ENCODE data around the gene TMSB10.

TMSB10 gene

DNA sequence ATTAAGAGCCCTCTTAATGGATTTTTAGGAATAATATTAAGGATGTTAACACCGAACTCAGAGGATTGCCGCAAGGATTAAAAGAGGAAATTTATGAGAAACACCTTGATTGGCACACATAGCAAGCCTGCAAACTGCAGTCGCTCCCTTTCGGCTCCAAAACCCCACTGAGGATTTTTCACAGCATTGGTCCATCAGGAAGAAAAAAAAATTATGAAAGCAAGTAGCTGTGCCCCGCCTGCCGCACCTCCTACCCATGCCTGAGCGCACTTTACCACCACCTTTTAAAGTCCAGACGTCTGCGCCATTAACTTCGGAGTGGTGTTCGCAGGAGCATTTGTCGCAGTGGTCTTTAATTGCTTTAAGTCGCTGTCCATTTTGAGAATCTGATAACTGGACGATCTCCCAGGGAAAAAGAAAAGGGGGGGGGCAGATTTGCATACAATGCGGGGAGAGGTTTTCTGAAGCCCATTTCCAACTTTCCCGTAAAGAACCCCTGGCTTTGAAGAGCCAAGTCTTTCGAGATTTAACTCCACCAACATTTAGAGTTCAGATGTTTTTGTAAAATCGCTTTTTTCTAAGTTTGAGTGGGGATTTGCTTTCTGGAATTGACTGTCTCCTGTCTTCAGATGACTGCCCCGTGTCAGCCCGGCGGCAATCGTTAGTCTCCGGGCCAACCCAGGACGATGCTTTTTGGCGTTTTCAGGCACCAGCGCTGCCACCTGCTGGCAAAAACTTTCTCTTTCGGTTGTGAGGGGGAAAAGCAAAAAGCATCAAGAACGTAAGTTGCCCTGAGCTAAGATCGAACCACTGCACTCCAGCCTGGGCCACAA lies 23.7 kb upstream of the TMSB10 start:
- no peak overlapping the region for H3K27ac ChIP-seq
- TF ChIP-seq CTCF (IDR thresholded peaks at IDR 0.05; ENCODE audit: low read depth, low read length) = peak; percentile 72
- H3K27me3 ChIP-seq (ENCODE audit: insufficient read depth, low read depth, severe bottlenecking) = peaks cover 17% of the 10 kb centered on the region
- no peaks in the 10 kb centered on the region for H3K9me3 ChIP-seq (ENCODE audit: severe bottlenecking)
- H3K4me3 ChIP-seq (ENCODE audit: low read depth, low read length) = peak overlapping the region; percentile 63
- no peaks in the 10 kb centered on the region for H3K36me3 ChIP-seq
- peak; percentile 79 for DNase-seq

DNA sequence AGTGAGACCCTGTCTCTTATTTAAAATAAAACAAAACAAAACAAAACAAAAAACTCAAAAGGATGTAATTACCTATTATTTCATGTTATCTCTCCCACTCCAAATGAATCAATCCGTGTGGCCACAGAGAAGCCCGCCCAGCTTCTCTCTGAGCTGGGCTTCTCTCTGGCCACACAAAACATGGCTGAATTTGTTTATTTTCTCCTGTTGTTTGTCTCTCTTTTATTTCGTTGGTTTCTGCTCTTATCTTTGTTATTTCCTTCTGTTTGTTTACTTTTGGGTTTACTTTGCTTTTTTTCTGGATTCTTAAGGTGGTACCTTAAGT lies 23.1 kb upstream of the TMSB10 start:
- TF ChIP-seq CTCF (IDR thresholded peaks at IDR 0.05; ENCODE audit: low read depth, low read length) = no peak
- Histone ChIP-seq H3K27me3 (ENCODE audit: insufficient read depth, low read depth, severe bottlenecking) (peaks cover 17% of the 10 kb centered on the region), H3K9me3 (ENCODE audit: severe bottlenecking) (no peaks in the 10 kb centered on the region), H3K4me3 (ENCODE audit: low read depth, low read length) (peak overlapping the region; percentile 63), H3K27ac (no peak overlapping the region), H3K36me3 (no peaks in the 10 kb centered on the region)
- DNase-seq = no peak

GRCh38 chr2:84882775-84883550 lies 22.5 kb upstream of the TMSB10 start:
- no peak for DNase-seq
- H3K27ac ChIP-seq = no peak overlapping the region
- H3K27me3 ChIP-seq (ENCODE audit: insufficient read depth, low read depth, severe bottlenecking) = peaks cover 17% of the 10 kb centered on the region
- H3K9me3 ChIP-seq (ENCODE audit: severe bottlenecking) = no peaks in the 10 kb centered on the region
- no peaks in the 10 kb centered on the region for H3K36me3 ChIP-seq
- TF ChIP-seq CTCF (IDR thresholded peaks at IDR 0.05; ENCODE audit: low read depth, low read length) = no peak
- no peak overlapping the region for H3K4me3 ChIP-seq (ENCODE audit: low read depth, low read length)

DNA sequence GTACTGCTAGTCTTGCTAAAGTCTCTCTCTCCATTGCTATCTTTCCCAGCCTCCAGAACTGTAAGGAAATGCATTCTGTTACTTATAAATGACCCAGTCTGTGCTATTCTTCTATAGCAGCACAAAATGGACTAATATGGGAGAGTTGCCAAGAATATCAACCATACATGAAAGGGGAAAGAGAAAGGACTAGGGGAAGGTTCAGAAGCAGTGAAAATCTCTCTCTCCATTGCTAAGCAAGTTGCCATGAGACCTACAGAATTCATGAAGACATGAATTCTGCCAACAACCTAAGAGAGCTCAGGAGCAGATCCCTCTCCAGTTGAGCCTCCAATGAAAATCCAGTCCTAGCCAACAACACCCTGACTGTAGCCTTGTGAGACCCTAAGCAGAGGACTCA lies 21.0 kb upstream of the TMSB10 start:
- Histone ChIP-seq H3K27me3 (ENCODE audit: insufficient read depth, low read depth, severe bottlenecking) (peaks cover 17% of the 10 kb centered on the region), H3K9me3 (ENCODE audit: severe bottlenecking) (no peaks in the 10 kb centered on the region), H3K36me3 (no peaks in the 10 kb centered on the region), H3K27ac (no peak overlapping the region), H3K4me3 (ENCODE audit: low read depth, low read length) (no peak overlapping the region)
- no peak for DNase-seq
- TF ChIP-seq CTCF (IDR thresholded peaks at IDR 0.05; ENCODE audit: low read depth, low read length) = no peak

GRCh38 chr2:84885111-84885510 lies 20.3 kb upstream of the TMSB10 start:
- no peaks in the 10 kb centered on the region for H3K9me3 ChIP-seq (ENCODE audit: severe bottlenecking)
- H3K36me3 ChIP-seq = no peaks in the 10 kb centered on the region
- H3K27ac ChIP-seq = no peak overlapping the region
- H3K27me3 ChIP-seq (ENCODE audit: insufficient read depth, low read depth, severe bottlenecking) = peaks cover 17% of the 10 kb centered on the region
- TF ChIP-seq CTCF (IDR thresholded peaks at IDR 0.05; ENCODE audit: low read depth, low read length) = no peak
- no peak for DNase-seq
- no peak overlapping the region for H3K4me3 ChIP-seq (ENCODE audit: low read depth, low read length)
